RWPE2 (cell line): ENCODE measurements around the gene SPATS2.
"Not testable (repeated sequence)": the region's sequence is repeated elsewhere in the genome, so short reads cannot be mapped to it uniquely, and the experiment has no call there.

Experiments used
- ATAC-seq: fragments of 200-7000 bp; cut with Tn5 transposase; 3 replicates; pipeline ENCODE4 v1.9.1; 2021; ENCODE audit warnings: low read depth
- DNase-seq: peaks from one replicate; pipeline ENCODE4 v3.0.0-alpha.2; 2020; ENCODE audit warnings: low spot score
- H3K27ac ChIP-seq: fragments of 450-650 bp; 2 replicates; pipeline ENCODE4 v1.5.1; 2017; ENCODE audit warnings: mild to moderate bottlenecking; ENCODE audit not compliant: poor library complexity, severe bottlenecking
- H3K27me3 ChIP-seq: fragments of 250-450 bp; sonication (Bioruptor Pico); 2 replicates; pipeline ENCODE4 v1.5.1; 2021; ENCODE audit warnings: mild to moderate bottlenecking, moderate library complexity; ENCODE audit not compliant: insufficient read depth, poor library complexity, severe bottlenecking
- H3K36me3 ChIP-seq: fragments of 250-450 bp; sonication (Bioruptor Pico); 2 replicates; pipeline ENCODE4 v1.5.1; 2020; ENCODE audit warnings: low read depth, mild to moderate bottlenecking, moderate library complexity
- H3K4me1 ChIP-seq: fragments of 250-450 bp; sonication (Bioruptor Pico); 2 replicates; pipeline ENCODE4 v1.5.1; 2021; ENCODE audit warnings: mild to moderate bottlenecking, moderate library complexity; ENCODE audit not compliant: insufficient read depth, poor library complexity, severe bottlenecking
- H3K4me3 ChIP-seq: fragments of 250-450 bp; sonication (Bioruptor Pico); 2 replicates; pipeline ENCODE4 v1.5.1; 2021; ENCODE audit warnings: mild to moderate bottlenecking, moderate library complexity; ENCODE audit not compliant: severe bottlenecking
- H3K9me3 ChIP-seq: fragments of 250-450 bp; sonication (Bioruptor Pico); 2 replicates; pipeline ENCODE4 v1.5.1; 2021; ENCODE audit warnings: mild to moderate bottlenecking, moderate library complexity; ENCODE audit not compliant: severe bottlenecking
- CTCF ChIP-seq: fragments of 450-650 bp; IDR thresholded peaks from one replicate; pipeline ENCODE4 v1.5.1; 2017; ENCODE audit warnings: mild to moderate bottlenecking, moderate library complexity; ENCODE audit not compliant: poor library complexity, severe bottlenecking

SPATS2 gene

GRCh38 chr12:49368240-49368600 lies 958 bp downstream of the SPATS2 start:
- H3K4me3 ChIP-seq: peak overlapping the region; percentile 71
- no peak for ATAC-seq

DNA sequence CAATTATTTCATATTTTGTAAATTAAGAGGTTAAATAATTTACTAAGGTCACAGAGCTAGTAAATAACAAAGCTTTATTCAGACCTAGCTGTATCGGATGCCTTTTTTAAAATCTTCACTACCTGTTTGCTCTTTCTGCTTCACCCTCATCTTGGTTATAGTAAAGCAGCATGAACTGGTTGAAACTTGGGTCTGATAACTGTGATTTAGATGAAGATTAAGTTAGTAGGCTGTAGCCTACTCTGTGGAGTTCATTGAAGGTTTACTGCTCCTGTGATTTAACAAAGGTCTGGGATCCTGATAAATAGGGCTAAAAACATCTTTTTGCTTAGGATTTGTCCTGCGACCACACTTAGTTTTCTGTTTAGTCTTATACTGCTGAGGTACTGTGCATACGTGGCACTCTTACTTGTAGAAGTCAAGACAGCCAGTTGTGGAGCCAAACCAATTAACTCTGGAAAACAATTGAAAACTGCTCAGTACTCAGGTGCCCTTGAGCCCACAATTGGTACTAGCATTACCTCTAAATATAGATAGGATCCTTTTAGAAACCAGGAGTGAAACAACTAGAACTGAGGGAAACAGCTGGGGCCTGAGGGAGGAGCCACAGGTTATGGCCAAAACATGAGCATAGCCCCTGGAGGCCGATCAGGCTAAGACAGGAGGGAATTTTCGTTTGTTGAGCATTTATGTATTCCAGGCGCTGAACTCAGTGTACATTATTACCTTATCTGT lies 2.3 kb downstream of the SPATS2 start:
- no peaks in the 10 kb centered on the region for H3K9me3 ChIP-seq
- H3K4me3 ChIP-seq: no peak overlapping the region
- peak overlapping the region; percentile 92 for H3K27ac ChIP-seq
- DNase-seq: no peak
- H3K4me1 ChIP-seq: peaks cover 28% of the 10 kb centered on the region
- H3K27me3 ChIP-seq: no peaks in the 10 kb centered on the region
- H3K36me3 ChIP-seq: peaks cover 37% of the 10 kb centered on the region
- TF ChIP-seq CTCF: peak; percentile 44
- ATAC-seq: peak; percentile 27; the same call in 1 of the 3 replicates

More at GRCh38 chr12:49368240-49368600, 958 bp downstream of the SPATS2 start:
- no peak for DNase-seq
- Histone ChIP-seq H3K4me1 (peaks cover 28% of the 10 kb centered on the region), H3K9me3 (no peaks in the 10 kb centered on the region), H3K27ac (peak overlapping the region; percentile 92), H3K27me3 (no peaks in the 10 kb centered on the region), H3K36me3 (peaks cover 23% of the 10 kb centered on the region)
- no peak for TF ChIP-seq CTCF

GRCh38 chr12:49370539-49370938 lies 3.3 kb downstream of the SPATS2 start:
- no peak for TF ChIP-seq CTCF
- Histone ChIP-seq H3K36me3 (peaks cover 37% of the 10 kb centered on the region), H3K4me3 (no peak overlapping the region), H3K27ac (no peak overlapping the region), H3K4me1 (peaks cover 19% of the 10 kb centered on the region), H3K27me3 (no peaks in the 10 kb centered on the region), H3K9me3 (no peaks in the 10 kb centered on the region)
- ATAC-seq: no peak
- no peak for DNase-seq

- H3K4me1 ChIP-seq: no peaks in the 10 kb centered on the region
- ATAC-seq: no peak
- TF ChIP-seq CTCF: no peak
- no peaks in the 10 kb centered on the region for H3K27me3 ChIP-seq
- no peak for DNase-seq
- no peak overlapping the region for H3K4me3 ChIP-seq
- H3K27ac ChIP-seq: no peak overlapping the region
- no peaks in the 10 kb centered on the region for H3K9me3 ChIP-seq
- peaks cover 38% of the 10 kb centered on the region for H3K36me3 ChIP-seq
Measured at GRCh38 chr12:49375406-49375805, 8.1 kb downstream of the SPATS2 start.

DNA sequence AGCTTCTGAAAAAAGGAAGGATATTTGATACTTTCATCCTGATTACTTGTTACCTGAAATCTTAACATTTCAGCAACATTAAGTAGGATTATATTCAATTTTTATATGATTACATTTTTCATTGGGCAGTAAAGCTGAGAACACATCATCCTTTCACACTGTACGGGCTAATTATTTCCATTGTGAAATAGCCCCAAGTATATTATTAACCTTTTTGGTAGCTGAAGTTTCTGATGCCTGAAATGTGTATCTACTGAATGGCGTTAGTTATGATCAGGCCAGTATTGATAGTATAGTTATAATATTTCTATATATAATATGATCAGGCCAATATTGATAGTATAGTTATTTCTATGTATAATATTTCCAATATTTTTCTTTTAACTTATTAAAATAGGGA lies 10.1 kb downstream of the SPATS2 start:
- no peak for TF ChIP-seq CTCF
- H3K36me3 ChIP-seq: peaks cover 38% of the 10 kb centered on the region
- H3K27ac ChIP-seq: no peak overlapping the region
- no peaks in the 10 kb centered on the region for H3K27me3 ChIP-seq
- no peaks in the 10 kb centered on the region for H3K4me1 ChIP-seq
- DNase-seq: no peak
- H3K4me3 ChIP-seq: no peak overlapping the region
- no peak for ATAC-seq
- H3K9me3 ChIP-seq: no peaks in the 10 kb centered on the region

DNA sequence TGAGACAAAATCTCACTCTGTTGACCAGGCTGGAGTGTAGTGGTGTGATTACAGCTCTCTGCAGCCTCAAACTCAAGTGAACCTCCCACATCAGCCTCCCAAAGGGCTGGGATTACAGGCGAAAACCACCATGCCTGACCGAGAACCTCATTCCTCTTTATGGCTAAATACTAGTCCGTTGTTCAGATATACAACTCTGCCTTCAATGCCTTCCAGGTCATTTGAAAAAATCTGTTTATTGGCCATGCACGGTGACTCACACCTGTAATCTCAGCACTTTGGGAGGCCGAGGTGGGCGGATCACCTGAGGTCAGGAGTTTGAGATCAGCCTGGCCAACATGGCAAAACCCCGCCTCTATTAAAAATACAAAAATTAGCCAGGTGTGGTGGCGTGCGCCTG lies 12.9 kb downstream of the SPATS2 start:
- not testable (repeated sequence) for ATAC-seq

More for the DNA sequence above, 12.9 kb downstream of the SPATS2 start:
- H3K36me3 ChIP-seq: peaks cover 25% of the 10 kb centered on the region; the same call in 1 of the 2 replicates
- not testable (repeated sequence) for H3K9me3 ChIP-seq, H3K27ac ChIP-seq, H3K4me3 ChIP-seq, H3K27me3 ChIP-seq, DNase-seq, H3K4me1 ChIP-seq
